Middle frontal gyrus (tissue), 1 donor: ENCODE data around the gene L3MBTL4.

Experiments used
- DNase-seq: peaks from one replicate; pipeline ENCODE4 v3.0.0-alpha.2; 2015; ENCODE audit warnings: low spot score; ENCODE audit errors: extremely low spot score

L3MBTL4 gene

DNA sequence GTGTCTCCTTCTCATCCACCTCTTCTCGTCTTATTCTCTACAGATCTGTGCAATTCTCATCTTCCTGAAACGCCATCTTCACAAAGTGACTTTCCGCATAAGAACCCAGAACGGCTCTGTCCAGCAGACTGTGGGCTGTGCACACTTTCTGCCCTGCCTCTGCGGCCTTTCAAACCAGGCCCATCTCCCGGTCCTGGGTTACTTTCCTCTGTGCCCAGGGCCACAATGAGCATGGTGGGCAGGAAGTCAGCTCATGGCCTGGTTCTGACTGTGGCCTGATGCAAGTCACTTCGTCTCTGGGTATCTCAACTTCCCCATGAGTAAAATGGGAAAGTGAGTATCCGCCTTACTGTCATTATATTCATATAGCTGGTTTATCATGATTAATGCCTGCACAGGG lies 447.7 kb downstream of the L3MBTL4 start:
- no peak for DNase-seq

DNA sequence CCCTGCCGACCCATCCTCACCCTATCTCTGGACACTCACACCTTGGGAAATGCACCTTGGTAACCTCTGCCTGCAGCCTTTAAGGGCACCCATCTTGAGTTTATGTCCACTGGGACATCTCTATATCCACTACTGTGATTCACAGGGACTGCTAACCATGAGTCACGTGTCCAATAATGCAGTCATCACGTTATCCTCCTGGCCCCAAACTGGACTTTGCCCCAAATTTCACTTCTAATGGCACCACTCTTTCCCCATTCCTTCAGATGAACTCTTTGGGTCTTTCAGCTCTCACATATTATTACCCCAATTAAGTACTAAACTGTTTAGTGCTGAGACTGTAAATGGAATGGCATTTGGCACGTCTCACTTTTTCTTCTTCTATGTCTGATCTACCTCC lies 448.2 kb downstream of the L3MBTL4 start:
- no peak for DNase-seq

DNA sequence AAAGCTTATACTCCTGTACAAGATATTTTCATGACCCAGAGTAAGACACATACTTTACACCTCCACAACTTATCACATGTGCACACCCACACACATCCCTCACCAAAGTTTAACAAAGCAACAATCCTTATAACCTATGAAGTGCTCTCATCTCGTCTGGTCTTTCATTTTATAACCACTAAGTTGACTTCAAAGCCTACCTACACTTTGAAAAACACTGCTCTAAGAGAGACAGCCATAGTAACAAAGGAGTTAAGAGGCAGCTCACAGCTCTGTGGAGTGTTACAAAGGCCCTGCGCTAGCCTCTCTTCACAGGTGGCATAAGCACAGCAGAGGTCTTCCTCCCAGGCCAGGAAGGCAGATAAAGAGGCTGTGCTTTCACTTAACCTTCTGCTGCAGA lies 449.7 kb downstream of the L3MBTL4 start:
- no peak for DNase-seq

DNA sequence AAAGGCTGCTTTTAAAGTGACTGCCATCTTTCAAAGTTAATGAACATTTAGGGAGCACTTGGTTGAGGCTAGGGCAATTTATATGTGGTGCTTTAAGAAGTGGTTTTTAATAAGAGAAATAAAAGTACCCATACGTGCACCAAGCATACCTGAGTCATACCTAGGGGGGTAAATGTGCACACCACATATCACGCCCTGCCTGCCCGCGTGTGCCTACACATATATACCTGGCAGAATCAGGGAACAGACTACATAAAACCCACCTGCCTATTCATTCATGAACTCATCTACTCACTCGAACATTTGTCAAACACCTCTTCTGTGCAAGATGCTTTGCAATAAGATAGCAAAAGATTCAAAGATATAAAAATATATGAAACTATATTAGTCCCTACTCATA lies 450.1 kb downstream of the L3MBTL4 start:
- no peak for DNase-seq

DNA sequence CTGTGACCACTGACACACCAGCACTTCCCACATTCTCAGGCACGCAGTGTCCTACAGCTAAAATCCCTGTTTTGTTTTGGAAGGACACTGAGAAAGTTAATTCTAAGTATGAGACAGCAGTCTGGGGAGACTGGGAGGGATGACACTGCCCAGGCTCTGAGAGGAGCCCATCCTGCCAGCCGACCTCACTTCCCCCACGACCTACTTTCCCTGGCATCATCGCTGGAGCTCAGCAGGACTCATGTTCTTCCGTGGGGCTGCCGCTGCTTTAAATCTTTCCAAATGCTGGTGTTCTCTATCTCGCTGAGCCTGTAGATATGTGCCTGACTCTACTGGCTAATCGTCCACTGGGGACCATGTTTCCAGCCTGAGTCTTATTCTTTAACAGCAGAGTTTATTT lies 450.6 kb downstream of the L3MBTL4 start:
- no peak for DNase-seq

DNA sequence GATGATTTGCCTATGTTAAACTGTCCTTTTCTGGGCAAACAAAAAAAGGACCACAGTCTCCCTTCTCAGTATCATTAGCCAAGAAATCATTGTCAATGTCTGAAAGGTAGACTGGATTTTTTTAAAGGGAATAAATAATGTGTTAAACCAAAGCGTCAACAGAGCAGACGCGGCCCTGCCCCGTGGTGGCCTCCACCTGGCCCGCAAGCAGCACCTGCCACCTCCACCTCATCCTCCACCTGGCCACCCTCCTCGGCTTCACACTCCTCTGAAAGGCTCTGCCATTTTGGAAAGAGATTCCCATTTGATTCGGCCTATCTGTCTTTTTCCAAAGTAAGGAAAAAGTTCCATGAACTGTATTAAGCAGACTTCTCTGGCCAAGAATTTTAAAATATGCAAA lies 451.4 kb downstream of the L3MBTL4 start:
- no peak for DNase-seq

DNA sequence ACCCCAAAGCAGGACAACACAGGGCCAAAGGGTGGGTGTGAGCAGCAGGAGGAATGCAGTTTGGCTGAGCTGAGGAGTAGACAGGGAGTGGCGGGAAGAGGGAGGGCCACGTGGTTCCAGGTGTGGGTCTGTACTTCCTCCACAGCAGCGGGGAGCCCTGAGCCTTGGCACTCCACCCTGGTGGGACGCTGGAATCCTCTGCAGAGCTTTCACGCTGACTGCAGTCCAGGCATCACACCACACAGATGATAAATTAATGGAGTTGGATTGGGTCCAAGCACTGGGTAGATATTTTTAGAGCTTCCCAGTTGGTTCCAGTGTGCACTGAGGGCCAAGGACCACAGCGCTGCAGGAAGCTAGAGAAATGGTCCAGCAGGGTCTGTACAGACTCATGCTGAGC lies 452.3 kb downstream of the L3MBTL4 start:
- no peak for DNase-seq

DNA sequence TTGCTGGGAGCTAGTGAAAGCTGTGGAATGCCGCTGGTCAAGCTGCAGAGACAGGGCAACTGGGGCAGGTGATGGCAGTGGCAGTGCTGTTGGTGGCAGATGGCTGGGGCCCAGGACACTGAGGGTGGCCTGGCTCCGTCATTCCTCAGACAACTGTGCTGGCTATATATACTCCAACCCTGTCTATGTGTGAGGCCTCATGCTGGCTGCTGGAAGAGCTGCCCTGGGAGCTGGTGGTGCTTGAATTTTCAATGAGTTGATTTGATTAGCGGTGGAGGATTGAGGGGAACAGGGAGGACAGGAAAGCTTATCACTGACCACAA lies 452.9 kb downstream of the L3MBTL4 start:
- no peak for DNase-seq

DNA sequence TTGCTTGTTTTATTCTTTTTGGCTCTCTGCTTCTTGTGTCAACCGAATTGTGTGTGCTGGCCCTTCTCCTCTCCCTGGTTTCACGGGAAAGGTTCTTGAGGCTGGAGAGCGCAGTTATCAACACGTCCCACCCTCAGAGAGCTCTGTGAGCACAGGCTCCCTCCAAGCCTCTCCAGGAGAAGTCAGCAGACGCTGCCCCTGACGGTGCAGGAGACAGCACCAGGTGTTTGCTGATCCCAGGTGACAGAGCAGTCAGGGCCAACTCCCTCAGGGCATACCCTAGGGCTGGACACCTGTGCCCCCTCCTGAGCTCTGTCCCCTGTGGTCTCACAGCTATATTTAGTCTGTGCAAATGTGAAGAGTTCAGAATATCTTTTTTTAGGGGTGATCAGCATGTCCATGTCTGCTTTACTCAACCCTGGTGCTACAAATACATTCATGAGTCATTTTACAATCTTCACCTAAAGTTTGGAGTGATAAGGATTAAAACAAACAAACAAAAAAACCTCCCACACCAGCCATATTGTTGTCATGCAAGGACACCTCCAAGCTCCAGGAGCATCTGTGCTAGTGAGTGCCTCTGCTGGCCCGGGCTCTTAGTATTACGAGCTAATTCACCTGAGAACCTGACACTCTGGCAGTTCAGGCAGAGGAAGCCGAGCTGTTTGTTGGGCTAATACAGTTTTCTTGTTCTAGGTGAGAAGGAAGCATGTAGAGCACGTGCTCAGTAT lies 453.4 kb downstream of the L3MBTL4 start:
- no peak for DNase-seq

DNA sequence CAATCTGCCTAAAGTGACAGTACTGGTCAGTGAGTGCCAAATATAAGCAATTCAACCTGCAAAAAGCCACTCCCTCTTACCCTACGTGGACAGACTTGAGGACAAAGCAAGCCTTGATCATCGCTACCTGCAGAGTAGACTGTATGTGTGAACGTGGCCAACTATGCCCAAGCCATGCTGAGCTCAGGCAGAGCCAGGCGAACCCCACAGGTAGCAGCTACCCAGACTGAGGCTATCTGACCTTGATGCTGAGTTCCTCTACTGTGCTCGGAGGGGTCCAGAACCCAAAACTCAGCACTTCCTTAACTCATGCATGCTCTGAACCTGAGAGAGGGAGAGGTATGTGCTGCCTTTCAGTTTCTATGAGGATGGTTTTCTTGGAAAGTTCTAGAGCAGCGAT lies 455.9 kb downstream of the L3MBTL4 start:
- no peak for DNase-seq

DNA sequence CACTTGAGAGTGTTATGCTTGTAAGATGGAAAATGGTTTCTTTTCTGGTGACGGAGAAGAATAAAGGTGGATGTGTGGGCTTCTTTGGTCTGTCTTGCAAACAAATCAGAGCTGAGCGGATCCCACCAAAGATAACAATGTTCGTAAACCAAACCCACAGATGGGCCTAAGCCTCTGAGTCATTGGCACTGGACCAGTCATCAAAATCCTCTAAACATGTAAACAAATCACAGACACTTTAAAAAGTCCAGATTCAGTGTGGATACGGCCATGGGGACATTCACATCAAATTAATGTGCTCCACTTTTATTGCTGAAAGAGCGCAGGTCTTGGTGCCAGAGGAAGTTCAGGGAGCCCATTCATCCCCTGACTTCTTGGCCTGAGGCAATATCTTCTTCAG lies 458.9 kb downstream of the L3MBTL4 start:
- DNase-seq: no peak

DNA sequence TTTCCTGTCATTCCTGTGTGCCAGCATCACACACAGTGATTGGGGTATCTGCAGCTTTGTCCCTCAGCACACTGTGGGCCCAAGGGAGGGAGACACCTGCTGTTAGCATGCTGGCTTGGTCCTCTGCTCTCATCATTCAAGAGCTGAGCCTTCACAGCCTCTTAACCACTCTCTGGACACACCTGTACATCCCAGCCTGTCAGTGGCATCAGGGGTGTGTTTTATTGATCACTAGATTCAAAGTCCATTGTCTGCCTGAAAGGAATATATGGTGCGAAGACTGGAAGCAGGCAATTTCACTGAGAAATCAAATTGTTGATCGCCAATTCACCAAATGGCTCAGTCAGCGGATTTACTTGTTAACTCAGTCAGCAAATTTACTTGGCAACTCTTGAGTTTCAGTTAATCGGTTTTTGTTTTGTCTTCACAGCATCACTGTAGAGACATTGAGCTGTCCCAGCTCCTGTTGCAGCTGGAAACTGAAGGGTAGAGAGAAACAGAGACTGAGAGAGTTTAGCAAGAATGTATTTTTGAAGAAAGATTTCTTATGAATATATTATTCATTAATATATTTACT lies 463.1 kb downstream of the L3MBTL4 start:
- no peak for DNase-seq

DNA sequence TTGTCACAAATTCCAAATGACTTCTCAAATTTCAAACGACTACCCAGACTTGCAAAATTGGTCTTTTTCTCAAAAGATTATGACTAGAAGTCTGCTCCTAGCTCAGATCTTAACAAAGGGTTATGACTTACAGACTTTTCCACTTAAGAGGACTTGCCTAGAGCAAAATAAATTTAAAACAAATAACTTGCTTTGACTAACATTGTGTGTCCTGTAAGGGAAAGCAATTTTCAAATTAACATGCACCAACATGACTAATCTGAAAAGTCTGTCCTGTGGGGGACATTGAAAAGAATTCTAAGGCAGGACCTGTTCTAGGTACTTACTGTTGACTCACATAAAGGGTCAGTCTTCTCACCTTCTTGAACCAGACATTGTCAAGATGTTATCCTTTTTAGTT lies 465.9 kb downstream of the L3MBTL4 start:
- no peak for DNase-seq

DNA sequence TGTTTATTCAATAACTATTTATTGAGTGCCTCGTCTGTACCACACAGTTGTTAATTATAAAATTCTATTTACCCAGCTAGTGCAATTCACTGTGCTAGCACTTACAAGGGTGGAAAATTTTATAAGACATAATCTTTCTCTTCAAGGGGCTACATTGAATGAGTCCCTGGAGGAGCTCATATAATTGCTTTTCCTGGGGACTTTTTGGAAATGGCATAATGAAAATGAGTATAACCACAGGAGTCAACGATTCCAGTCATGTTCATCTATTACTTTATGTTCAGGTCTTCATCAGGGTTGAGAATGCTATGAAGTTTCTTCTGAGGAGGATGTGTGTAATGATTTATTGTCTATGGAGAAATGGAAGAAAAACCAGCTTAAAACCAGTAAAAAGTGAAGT lies 466.5 kb downstream of the L3MBTL4 start:
- no peak for DNase-seq

DNA sequence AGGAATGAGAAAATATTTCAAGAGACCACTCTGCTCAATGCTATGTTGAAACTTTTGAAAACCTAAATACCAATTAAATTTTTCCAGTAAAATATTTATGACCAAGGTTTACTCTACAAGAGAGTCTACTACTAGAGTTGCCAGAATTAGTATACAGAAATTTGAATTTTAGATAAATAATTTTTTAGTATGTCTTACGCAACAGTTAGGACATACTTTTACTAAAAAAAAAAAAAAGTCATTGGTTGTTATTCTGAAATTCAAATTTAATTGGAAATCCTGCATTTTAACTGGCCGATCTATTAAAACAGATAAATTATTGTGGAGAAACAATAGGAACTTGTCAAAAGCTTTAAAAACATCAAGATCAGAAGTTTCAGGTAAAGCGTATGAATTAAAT lies 470.3 kb downstream of the L3MBTL4 start:
- no peak for DNase-seq

DNA sequence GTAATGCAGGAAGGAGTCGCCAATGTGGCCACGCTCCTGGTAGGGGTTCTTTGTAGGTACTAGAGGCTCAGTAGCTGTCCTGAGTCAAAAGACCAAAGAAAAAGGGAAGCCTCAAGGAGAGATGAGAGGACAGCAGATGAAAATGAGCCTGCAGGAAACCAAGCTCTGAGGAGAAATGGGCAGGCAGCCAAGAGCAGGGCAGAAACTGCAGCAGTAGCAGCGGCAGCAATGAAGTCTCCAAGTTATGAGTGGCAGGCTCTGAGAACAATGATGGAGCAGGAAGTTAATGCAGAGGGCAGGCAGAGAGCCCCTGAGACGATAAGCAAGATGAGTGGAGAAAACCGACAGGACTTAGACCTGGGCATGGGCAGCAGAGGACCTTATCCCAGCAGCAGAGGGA lies 471.2 kb downstream of the L3MBTL4 start:
- no peak for DNase-seq

DNA sequence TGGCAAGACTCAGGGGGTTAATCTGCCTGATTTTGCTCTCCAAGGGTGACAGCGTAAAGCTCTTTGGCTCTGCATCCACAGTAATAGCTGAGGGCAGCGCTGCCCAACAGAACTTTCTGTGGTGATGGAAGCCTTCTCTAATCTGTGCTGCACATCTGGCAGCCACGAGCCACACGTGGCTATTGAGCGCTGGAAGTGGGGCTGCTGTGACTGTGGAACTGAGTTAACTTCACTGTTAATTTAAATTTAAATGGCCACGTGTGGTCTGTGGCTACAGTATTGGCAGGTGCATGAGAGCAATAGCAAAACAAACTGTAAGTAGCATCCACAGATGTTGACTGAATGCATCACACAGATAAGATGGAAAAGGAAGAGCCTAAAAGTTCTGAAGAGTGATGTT lies 472.1 kb downstream of the L3MBTL4 start:
- DNase-seq: no peak

DNA sequence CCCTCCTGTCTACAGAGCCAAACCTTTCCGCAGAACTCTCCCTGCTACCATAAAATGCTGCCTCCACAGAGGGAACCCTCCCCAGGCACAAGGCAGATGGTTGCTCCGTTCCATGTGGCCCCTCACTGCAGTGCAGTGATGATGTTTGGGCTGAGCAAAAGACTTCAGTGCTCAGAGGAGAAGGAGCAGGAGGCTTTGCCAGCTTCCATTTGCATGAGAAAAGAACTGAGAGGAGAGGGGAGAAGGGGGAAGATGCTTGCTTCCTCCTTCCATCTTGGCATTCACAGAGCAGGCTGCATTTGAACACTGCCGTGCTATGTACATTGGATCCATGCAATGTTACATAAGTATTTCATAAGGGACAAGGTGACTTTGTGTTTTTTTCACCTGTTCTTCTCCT lies 472.8 kb downstream of the L3MBTL4 start:
- DNase-seq: no peak

DNA sequence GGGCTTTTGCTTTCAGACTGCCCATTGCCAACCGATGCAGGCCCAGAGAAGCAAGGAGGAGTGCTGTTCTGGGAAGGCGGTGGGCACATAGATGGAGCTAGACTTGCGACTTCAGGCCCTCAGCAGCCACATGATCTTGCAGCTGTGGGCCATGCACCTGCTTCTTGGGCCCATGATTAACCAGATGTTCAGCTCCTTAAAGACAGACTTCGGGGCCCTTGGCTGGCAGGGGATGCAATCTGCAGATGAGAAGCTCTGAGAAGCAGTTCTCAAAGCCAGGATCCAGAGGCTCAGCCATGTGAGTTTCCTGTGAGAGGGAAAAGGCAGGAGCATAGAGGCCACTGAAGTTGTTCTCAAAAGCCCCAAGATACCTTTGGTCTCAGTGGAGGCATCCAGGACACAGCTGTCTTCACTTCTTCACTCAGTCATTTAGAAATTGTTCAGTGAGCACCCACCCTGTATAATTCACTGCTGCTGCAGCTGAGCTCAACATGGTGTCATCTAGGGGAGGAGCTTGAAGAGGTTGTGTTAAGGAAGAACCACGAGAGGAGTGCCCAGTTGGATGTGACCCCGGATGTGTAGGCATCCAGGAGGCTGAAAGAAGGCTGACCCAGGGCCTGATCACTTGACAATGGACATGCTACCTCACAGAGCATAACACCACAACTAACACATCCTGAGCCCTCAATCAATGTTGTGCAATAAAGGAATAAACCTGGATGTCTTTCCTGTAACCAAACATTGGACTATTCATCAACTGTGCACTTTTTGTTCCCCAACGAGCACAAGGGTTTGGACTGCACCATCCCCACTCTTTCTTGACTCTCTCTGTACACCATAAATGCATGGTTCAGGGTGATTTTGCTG lies 474.7 kb downstream of the L3MBTL4 start:
- DNase-seq: no peak

DNA sequence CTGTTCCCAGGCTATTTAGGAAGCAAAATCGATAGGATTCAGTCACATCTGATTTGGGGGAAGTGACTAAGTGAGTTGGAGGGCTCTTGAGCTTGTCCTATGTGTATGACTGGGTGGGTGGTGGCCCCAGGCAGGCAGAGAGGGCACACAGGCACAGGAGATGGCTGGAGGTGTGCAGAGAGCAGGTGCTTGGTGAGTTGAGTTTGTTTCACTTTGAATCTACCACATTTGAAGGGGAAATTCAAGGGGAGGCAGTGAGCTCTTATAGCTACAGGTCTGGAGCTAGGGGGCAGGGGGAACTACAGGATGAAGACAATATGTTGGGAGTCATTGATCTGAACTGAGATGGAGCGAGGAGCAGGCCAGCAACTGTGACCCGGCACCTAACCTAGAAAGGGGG lies 476.9 kb downstream of the L3MBTL4 start:
- DNase-seq: no peak

DNA sequence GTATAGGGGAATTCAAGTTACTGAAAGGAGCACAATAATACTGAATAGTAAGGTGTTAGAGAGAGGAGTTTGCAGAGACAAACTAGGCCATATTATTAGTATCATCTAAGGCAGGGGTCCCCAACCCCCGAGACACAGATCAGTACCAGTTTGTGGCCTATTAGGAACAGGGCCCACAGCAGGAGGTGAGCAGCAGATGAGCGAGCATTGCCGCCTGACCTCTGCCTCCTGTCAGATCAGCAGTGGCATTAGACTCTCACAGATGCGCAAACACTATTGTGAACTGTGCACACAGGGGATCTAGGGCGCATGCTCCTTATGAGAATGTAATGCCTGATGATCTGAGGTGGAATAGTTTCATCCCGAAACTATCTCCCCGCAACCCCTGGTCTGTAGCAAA lies 477.6 kb downstream of the L3MBTL4 start:
- DNase-seq: no peak

DNA sequence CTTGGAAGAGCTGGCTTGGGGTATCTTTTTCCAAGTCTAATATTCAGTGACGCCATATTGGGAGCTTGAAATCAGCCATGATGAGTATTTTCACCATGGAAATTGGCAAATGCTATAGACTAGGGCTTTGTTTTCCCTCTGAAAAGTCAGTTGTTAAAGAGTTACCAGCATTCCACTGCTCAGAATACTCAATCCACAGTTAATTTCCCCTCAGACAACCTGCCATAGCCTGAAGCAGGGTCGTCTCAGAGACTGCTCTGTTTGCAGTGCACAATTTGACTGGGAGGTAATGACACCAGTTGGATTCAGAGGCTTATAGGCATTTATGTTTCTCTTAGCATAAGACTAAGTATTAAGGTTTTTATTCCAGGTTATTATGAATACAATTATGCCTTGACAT lies 483.9 kb downstream of the L3MBTL4 start:
- no peak for DNase-seq
